Measurements from ENCODE around the gene EVA1C.

DNA sequence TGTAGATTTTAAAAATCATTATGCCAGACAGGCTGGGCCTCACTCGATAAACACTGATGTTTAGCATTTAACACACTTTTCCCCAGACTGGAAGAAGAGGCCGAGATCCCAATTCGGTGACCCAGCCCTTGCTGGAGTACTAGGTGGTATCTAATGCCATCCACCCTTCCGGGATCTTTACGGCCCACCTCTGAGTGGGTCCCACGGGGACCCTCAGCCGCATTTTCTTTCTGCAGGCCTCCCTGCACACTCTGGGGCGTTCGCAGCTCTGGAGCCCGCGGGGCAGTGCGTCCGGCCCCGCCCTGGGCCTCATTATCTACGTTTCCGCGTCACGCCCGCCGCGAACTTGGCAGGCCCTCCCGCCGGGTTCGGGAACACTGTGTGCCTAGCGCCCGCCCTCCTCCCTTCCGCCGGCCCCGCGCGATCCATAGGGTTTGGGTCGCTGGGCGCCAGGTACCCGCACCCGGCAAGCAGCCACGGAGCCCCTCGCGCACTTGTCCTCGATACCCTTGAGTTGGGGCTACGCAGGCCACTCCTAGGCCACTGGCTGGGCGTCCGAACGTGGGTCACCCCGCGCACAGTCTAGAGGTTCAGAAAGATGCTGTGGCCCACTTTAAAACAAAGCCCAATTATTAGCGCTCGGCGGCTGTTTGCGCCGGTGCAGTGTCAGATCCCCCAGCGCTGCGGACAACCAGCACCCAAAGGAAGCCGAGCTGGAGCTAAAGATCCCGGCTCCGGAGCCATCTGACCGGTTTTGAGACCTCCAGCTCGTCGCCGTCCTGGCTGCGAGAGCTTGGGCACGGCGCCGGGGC, 950 bp upstream of the EVA1C start:
- TF ChIP-seq, protein P1, sequence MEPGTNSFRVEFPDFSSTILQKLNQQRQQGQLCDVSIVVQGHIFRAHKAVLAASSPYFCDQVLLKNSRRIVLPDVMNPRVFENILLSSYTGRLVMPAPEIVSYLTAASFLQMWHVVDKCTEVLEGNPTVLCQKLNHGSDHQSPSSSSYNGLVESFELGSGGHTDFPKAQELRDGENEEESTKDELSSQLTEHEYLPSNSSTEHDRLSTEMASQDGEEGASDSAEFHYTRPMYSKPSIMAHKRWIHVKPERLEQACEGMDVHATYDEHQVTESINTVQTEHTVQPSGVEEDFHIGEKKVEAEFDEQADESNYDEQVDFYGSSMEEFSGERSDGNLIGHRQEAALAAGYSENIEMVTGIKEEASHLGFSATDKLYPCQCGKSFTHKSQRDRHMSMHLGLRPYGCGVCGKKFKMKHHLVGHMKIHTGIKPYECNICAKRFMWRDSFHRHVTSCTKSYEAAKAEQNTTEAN (CRISPR knock-in tag; IDR thresholded peaks at IDR 0.05): no peak
- TF ChIP-seq, protein P2, sequence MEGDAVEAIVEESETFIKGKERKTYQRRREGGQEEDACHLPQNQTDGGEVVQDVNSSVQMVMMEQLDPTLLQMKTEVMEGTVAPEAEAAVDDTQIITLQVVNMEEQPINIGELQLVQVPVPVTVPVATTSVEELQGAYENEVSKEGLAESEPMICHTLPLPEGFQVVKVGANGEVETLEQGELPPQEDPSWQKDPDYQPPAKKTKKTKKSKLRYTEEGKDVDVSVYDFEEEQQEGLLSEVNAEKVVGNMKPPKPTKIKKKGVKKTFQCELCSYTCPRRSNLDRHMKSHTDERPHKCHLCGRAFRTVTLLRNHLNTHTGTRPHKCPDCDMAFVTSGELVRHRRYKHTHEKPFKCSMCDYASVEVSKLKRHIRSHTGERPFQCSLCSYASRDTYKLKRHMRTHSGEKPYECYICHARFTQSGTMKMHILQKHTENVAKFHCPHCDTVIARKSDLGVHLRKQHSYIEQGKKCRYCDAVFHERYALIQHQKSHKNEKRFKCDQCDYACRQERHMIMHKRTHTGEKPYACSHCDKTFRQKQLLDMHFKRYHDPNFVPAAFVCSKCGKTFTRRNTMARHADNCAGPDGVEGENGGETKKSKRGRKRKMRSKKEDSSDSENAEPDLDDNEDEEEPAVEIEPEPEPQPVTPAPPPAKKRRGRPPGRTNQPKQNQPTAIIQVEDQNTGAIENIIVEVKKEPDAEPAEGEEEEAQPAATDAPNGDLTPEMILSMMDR (IDR thresholded peaks at IDR 0.05 in 2 of 3, conservative IDR thresholded peaks at IDR 0.05 in 1 of 3; ENCODE audit: insufficient read depth in 2 of 3, low read depth in 1 of 3, low read length in 3 of 3): no peak
